Muscle layer of duodenum (tissue), 2 donors: ENCODE data around the gene DMBX1.

ENCODE experiments used
- H3K27ac ChIP-seq: one replicate; pipeline ENCODE4 v1.7.0; 2013; ENCODE audit warnings: mild to moderate bottlenecking, low read length
- H3K27me3 ChIP-seq: one replicate; pipeline ENCODE4 v1.7.0; 2013; ENCODE audit warnings: low read depth, mild to moderate bottlenecking, control low read depth, low read length
- H3K36me3 ChIP-seq, 2 donors: one replicate each; pipeline ENCODE4 v1.7.0; 2013; ENCODE audit warnings: low read length in 2 of 2, control low read depth in 1 of 2, mild to moderate bottlenecking in 1 of 2; ENCODE audit not compliant: insufficient read depth in 2 of 2, control insufficient read depth in 1 of 2
- H3K4me1 ChIP-seq, 2 donors: one replicate each; pipeline ENCODE4 v1.7.0; 2013; ENCODE audit warnings: low read length in 2 of 2, mild to moderate bottlenecking in 2 of 2, control low read depth in 1 of 2, moderate library complexity in 1 of 2; ENCODE audit not compliant: insufficient read depth in 2 of 2, control insufficient read depth in 1 of 2
- H3K4me3 ChIP-seq, 2 donors: one replicate each; pipeline ENCODE4 v1.7.0; 2013; ENCODE audit warnings: low read length in 2 of 2, low read depth in 1 of 2, mild to moderate bottlenecking in 1 of 2
- H3K9me3 ChIP-seq, 2 donors: one replicate each; pipeline ENCODE4 v1.7.0; 2013; ENCODE audit warnings: low read length in 2 of 2, control low read depth in 1 of 2, mild to moderate bottlenecking in 1 of 2; ENCODE audit not compliant: control insufficient read depth in 1 of 2
- donor health status: healthy.

DMBX1 gene

GRCh38 chr1:46450160-46450517 lies 39.5 kb upstream of the DMBX1 start:
- no peaks in the 10 kb centered on the region for H3K9me3 ChIP-seq
- H3K4me3 ChIP-seq, result no peak overlapping the region
- H3K36me3 ChIP-seq, result no peaks in the 10 kb centered on the region
- peaks cover 0 to 10% of the 10 kb centered on the region in 2 donors for H3K4me1 ChIP-seq
- no peak overlapping the region for H3K27ac ChIP-seq
- H3K27me3 ChIP-seq, result peaks cover 34% of the 10 kb centered on the region

GRCh38 chr1:46451948-46452930 lies 37.4 kb upstream of the DMBX1 start:
- peaks cover 23% of the 10 kb centered on the region for H3K27me3 ChIP-seq

GRCh38 chr1:46452931-46453325 lies 36.7 kb upstream of the DMBX1 start:
- H3K9me3 ChIP-seq, result no peaks in the 10 kb centered on the region
- peaks cover 16% of the 10 kb centered on the region for H3K27me3 ChIP-seq
- H3K36me3 ChIP-seq, result no peaks in the 10 kb centered on the region
- H3K4me1 ChIP-seq, result peaks cover 0 to 5% of the 10 kb centered on the region in 2 donors
- no peak overlapping the region for H3K27ac ChIP-seq
- no peak overlapping the region for H3K4me3 ChIP-seq

More at GRCh38 chr1:46451948-46452930, 37.4 kb upstream of the DMBX1 start:
- no peak overlapping the region for H3K27ac ChIP-seq
- H3K4me1 ChIP-seq, result peaks cover 0 to 10% of the 10 kb centered on the region in 2 donors
- no peaks in the 10 kb centered on the region for H3K9me3 ChIP-seq
- no peak overlapping the region for H3K4me3 ChIP-seq
- H3K36me3 ChIP-seq, result no peaks in the 10 kb centered on the region

GRCh38 chr1:46453449-46453848 lies 36.2 kb upstream of the DMBX1 start:
- H3K27me3 ChIP-seq, result peaks cover 15% of the 10 kb centered on the region
- no peaks in the 10 kb centered on the region for H3K4me1 ChIP-seq
- no peaks in the 10 kb centered on the region for H3K36me3 ChIP-seq
- no peaks in the 10 kb centered on the region for H3K9me3 ChIP-seq
- no peak overlapping the region for H3K27ac ChIP-seq
- H3K4me3 ChIP-seq, result no peak overlapping the region

GRCh38 chr1:46455951-46456350 lies 33.7 kb upstream of the DMBX1 start:
- no peaks in the 10 kb centered on the region for H3K27me3 ChIP-seq

GRCh38 chr1:46456411-46456963 lies 33.1 kb upstream of the DMBX1 start:
- H3K4me3 ChIP-seq, result no peak overlapping the region
- no peaks in the 10 kb centered on the region for H3K9me3 ChIP-seq
- no peaks in the 10 kb centered on the region for H3K27me3 ChIP-seq
- H3K36me3 ChIP-seq, result no peaks in the 10 kb centered on the region
- H3K27ac ChIP-seq, result no peak overlapping the region
- no peaks in the 10 kb centered on the region for H3K4me1 ChIP-seq

More at GRCh38 chr1:46455951-46456350, 33.7 kb upstream of the DMBX1 start:
- Histone ChIP-seq H3K36me3 (no peaks in the 10 kb centered on the region), H3K4me3 (no peak overlapping the region), H3K4me1 (no peaks in the 10 kb centered on the region), H3K9me3 (no peaks in the 10 kb centered on the region), H3K27ac (no peak overlapping the region)

- no peaks in the 10 kb centered on the region for H3K36me3 ChIP-seq
- no peak overlapping the region for H3K27ac ChIP-seq
- no peaks in the 10 kb centered on the region for H3K9me3 ChIP-seq
- H3K4me1 ChIP-seq, result no peaks in the 10 kb centered on the region
- H3K27me3 ChIP-seq, result no peaks in the 10 kb centered on the region
- no peak overlapping the region for H3K4me3 ChIP-seq
Measured at GRCh38 chr1:46457178-46457577, 32.5 kb upstream of the DMBX1 start.

GRCh38 chr1:46458190-46458589 lies 31.4 kb upstream of the DMBX1 start:
- Histone ChIP-seq H3K9me3 (no peaks in the 10 kb centered on the region), H3K4me1 (no peaks in the 10 kb centered on the region), H3K4me3 (no peak overlapping the region), H3K36me3 (no peaks in the 10 kb centered on the region), H3K27ac (no peak overlapping the region), H3K27me3 (no peaks in the 10 kb centered on the region)

GRCh38 chr1:46458846-46459245 lies 30.8 kb upstream of the DMBX1 start:
- H3K4me1 ChIP-seq, result no peaks in the 10 kb centered on the region
- no peaks in the 10 kb centered on the region for H3K9me3 ChIP-seq
- H3K4me3 ChIP-seq, result no peak overlapping the region
- no peaks in the 10 kb centered on the region for H3K36me3 ChIP-seq
- H3K27me3 ChIP-seq, result no peaks in the 10 kb centered on the region
- no peak overlapping the region for H3K27ac ChIP-seq

GRCh38 chr1:46459315-46459714 lies 30.3 kb upstream of the DMBX1 start:
- Histone ChIP-seq H3K27ac (no peak overlapping the region), H3K4me3 (no peak overlapping the region), H3K4me1 (no peaks in the 10 kb centered on the region), H3K36me3 (no peaks in the 10 kb centered on the region), H3K27me3 (no peaks in the 10 kb centered on the region), H3K9me3 (no peaks in the 10 kb centered on the region)

GRCh38 chr1:46461017-46461808 lies 28.4 kb upstream of the DMBX1 start:
- no peak overlapping the region for H3K4me3 ChIP-seq
- H3K27ac ChIP-seq, result no peak overlapping the region
- H3K9me3 ChIP-seq, result no peaks in the 10 kb centered on the region
- no peaks in the 10 kb centered on the region for H3K27me3 ChIP-seq
- no peaks in the 10 kb centered on the region for H3K4me1 ChIP-seq
- no peaks in the 10 kb centered on the region for H3K36me3 ChIP-seq
